ENCODE results near the gene ANAPC2.

Gene ANAPC2

DNA sequence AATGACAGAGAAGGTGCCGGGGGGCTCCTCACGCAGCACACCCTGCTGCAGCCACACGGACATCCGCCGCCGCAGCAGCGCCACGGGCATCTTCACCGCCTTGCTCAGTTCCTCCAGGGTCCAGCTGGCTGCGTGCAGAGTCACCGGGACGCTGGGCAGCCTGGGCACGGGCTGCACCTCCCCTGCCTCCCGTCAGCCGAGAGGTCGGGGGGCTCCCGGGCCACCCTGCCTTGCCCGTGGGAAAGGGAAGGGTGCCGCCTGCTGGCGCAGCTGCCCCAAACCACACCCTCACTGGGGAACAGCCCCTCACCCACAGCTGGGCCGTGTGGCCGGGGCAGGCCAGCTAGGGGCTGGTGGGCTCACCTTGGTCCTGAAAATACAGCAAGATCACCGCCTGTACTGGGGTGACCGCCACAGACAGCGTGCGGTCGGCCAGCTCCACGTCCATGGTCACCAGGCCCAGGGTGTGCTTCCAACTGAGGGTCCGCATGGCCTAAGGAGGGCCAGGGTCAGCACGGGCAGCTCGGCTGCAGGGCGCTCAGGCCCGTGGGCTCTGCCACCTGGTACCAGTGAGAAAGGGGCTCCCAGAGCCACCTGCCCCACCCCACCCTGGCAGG is 12.9 kb downstream of the ANAPC2 start:
- DNase-seq (ENCODE audit: low read depth, low spot score), result no peak

DNA sequence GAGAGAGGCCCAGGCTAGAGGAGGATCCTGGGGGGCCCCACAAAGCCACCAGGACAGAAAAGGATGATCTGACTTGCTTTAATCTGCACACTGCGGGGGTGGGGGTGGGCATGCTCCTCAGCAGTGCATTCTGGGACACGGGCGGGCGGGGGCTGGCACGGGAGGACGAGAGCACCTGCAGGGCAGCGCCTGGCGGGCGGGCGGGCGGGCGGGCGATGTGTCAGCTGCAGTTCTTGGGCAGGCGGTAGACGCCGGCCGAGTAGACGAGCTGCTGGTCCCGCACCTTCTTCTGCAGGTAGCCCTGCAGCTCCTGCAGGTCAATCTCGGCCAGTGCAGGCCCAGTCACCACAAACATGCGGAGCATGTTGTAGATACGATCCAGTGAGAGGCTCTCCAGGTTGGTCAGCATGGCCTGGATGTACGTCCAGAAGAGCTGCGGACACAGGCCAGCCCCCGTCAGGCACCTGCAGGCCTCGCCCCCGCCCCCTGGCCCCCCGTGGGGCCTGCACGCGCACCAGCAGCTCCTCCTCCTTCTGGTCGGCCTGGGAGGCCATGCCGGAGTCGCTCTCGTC is 13.6 kb downstream of the ANAPC2 start:
- no peak for DNase-seq (ENCODE audit: low read depth, low spot score)

DNA sequence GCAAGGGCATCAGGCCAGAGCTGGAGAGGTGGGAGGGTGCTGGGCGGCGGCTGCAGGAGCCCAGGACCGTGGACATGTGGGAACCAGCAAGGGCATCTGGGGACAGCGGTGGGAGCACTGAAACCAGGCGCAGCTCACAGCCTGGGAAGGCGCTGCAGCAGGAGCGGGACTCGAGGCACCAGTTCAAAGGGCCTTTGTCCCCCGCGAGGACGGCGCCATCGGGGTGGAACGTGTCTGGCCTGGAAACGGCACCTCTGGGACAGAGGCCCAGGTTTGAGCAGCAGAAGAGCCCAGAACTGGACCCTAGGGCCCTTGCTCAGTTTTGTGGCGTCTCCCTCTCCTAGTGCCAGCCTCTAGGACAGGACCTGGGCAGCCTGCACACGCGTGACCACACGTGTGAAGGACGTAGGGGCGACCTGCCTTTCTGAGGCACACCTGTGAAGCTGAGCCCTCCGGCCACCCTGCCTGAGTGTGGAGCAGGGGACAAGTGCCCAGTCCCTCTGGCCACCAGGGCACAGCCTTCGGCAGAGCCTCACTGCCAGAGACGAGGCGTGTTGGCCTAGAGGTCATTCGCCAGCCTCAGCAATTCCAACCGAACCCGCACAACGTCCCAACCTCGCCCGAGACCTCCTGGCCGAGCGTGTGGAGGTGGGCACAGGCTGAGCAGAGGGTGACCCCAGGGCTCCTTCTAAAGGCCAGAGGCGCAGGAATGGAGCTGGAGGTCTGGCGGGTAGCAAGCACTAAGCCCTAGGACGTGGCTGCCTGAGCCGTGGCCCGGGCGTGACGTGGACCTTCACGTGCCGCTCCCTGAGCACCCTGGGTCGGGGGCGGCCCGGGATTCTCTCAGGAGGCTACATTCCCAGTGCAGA is 14.3 kb downstream of the ANAPC2 start:
- DNase-seq (ENCODE audit: low read depth, low spot score), result no peak

GRCh38 chr9:137172901-137173795 is 15.2 kb downstream of the ANAPC2 start:
- DNase-seq (ENCODE audit: low read depth, low spot score), result no peak

DNA sequence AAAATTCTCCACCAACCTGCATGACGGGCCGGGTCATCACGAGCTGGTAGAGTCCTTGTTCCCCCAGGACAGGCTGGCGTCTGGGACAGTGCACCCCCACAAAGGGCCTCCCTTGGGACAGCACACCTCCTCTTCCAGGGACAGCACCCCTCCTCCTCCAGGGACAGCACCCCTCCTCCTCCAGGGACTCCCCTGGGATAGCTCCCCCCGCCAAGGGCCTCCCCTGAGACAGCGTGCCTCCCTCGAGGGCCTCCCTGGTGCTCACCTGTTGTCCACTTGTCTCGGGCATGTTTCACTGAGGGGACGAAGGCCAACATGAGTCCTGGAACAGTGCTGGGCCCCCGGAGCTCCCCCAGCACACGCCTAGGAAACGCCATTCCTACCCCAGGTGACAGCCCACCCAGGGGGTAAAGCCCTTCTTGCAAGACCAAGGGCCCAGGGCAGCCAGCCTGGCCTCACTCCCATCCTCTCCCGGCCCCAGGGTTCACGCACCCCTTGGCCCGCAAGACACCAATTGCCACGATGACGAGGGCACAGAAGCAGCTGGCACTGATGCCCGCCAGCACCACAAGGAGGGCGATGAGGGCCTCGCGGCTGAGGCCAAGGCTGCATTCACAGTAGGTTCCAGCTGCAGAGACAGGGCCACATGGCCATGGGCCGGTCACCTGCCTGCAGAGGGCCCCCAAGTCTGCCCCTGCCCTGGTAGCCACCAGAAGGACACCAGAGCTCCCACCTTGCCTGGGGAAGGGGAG is 17.0 kb downstream of the ANAPC2 start:
- no peak for DNase-seq (ENCODE audit: low read depth, low spot score)

DNA sequence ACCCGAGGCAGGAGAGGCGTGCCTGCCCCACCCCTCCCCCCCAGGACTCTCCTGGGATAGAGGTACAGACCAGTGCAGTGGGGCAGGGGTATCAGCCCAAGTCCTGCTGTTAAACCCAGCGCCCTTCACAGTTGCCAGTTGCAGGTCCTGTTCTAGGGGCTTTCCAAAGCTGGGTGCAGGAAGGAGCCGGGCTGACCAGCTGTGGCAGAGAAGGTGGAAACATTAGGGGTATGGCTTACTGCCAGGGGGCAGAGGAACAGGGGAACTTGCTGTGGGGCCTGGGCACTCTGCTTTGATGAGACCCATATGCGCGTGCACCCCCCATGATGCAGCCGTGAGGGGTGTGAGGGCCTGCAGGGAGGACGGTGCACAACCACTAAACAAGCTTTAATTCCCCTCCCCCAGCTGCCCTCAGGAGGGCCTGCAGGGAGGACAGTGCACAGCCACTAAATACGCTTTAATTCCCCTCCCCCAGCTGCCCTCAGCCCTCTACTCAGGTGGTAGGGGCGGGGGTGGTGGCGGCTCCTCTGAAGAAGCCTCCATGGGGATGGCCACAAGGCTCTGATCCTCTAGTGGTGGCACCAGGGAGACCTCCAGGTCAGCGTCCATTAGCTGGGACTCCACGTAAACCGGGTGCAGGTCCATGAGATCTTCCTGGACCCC is 17.7 kb downstream of the ANAPC2 start:
- no peak for DNase-seq (ENCODE audit: low read depth, low spot score)

GRCh38 chr9:137169896-137170358 is 18.4 kb downstream of the ANAPC2 start, which contains the start of gene LRRC26:
Gene LRRC26, minus strand, starts transcription at chr9:137170051. Its CDS starts 108 bp downstream, at chr9:137169943.
- DNase-seq (ENCODE audit: low read depth, low spot score), result no peak

DNA sequence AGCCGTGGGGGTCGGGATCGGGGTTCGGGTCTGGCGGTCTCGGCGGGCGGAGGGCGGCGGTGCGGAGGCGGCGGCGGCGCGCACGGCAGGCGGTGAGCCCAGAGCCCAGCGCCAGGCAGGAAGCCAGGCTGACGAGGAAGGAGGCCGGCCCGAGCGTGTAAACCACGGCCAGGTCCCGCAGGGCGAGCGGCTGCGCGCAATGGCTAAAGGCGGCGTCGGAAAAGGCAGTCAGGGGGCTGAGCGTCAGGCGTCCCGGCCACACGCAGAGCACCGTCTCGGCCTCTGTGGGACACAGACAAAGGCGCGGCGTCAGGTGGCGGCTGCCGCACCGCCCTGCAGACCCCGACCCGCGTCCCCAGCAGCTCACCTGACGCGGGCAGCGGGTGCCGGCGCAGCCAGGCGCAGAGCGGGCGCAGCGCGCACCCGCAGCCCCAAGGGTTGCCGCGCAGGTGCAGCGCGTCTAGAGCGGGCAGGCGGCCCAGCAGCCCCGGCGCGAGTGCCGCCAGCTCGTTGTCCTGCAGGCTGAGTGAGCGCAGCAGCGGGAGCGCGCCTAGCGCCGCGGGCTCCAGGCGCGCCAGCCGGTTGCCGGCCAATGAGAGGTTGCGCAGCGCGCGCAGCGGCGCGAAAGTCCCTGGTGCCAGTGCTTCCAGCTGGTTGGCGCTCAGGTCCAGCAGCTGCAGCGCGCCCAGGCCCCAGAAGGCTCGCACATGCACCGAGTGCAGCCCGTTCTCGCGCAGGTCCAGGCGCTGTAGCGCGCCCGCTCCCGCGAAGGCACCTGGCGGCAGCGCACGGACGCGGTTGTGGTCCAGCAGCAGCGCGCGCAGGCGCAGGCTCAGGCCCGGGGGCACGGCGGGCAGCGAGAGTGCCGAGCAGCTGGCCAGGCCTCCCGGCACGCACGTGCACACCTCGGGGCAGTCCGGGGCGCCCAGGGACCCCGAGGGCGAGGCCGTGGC is 19.2 kb downstream of the ANAPC2 start:
- DNase-seq (ENCODE audit: low read depth, low spot score), result peak; percentile 54

GRCh38 chr9:137168573-137168903 is 19.8 kb downstream of the ANAPC2 start:
- no peak for DNase-seq (ENCODE audit: low read depth, low spot score)

- DNase-seq (ENCODE audit: low read depth, low spot score), result no peak
These were observed 20.4 kb downstream of the ANAPC2 start for GRCh38 chr9:137167747-137168572.

GRCh38 chr9:137167277-137167746 is 21.0 kb downstream of the ANAPC2 start:
- no peak for DNase-seq (ENCODE audit: low read depth, low spot score)

- DNase-seq (ENCODE audit: low read depth, low spot score), result no peak
These were observed 21.8 kb downstream of the ANAPC2 start for GRCh38 chr9:137166380-137167229.

- DNase-seq (ENCODE audit: low read depth, low spot score), result no peak
These were observed 23.0 kb downstream of the ANAPC2 start for GRCh38 chr9:137165250-137165836.

- DNase-seq (ENCODE audit: low read depth, low spot score), result no peak
These were observed 23.8 kb downstream of the ANAPC2 start for GRCh38 chr9:137164370-137165249.

DNA sequence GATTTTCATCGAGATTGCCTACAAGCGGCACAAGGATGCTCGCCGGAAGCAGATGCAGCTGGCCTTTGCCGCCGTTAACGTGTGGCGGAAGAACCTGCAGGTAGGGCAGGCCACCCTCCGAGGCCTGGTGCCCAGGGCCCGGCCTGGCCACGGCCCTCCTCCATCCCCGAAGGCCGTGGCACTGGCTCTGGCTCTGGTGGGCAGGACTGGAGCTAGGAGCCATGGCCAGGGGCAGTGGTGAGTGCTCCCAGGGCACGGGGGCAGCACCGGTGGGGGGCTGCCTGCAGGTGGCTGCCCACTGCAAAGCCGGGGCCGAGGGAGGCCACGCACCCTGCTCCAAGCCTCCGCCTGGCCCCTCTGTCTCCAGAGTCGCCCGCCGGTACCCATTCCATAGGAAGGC is 24.6 kb downstream of the ANAPC2 start:
- no peak for DNase-seq (ENCODE audit: low read depth, low spot score)

- no peak for DNase-seq (ENCODE audit: low read depth, low spot score)
These were observed 25.0 kb downstream of the ANAPC2 start for GRCh38 chr9:137163365-137163715.
